PC-3 (cell line): ENCODE data around the gene MRC2.

Source experiments
- CTCF ChIP-seq: fragments of 300-600 bp; sonication (generic); conservative IDR thresholded peaks from 2 replicates; pipeline ENCODE4 v1.5.1; 2017; ENCODE audit warnings: antibody characterized with exemption, low read depth, mild to moderate bottlenecking, low read length
- EZH2 ChIP-seq: fragments of 300-600 bp; sonication (generic); IDR thresholded peaks from one replicate; pipeline ENCODE4 v1.6.1; 2017; ENCODE audit warnings: antibody characterized with exemption, mild to moderate bottlenecking, low read length; ENCODE audit not compliant: unreplicated experiment
- EZH2phosphoT487 ChIP-seq: fragments of 300-600 bp; sonication (generic); IDR thresholded peaks from 2 replicates; pipeline ENCODE4 v1.6.1; 2018; ENCODE audit warnings: mild to moderate bottlenecking, antibody characterized with exemption, low read length, borderline replicate concordance

- TF ChIP-seq CTCF = no peak
- no peak for TF ChIP-seq EZH2
- no peak for TF ChIP-seq EZH2phosphoT487
Measured at GRCh38 chr17:62663304-62663703, 35.8 kb downstream of the MRC2 start.
